T-helper 2 cell treated with Interferon-gamma antibody and Interleukin-4, amounts not matched to agents 5 μg/mL and 100 μg/mL, for 36 hours (primary cell): ENCODE measurements around the gene CRIM1.

Experiments used
- DNase-seq: peaks from one replicate; pipeline ENCODE4 v3.0.0; 2021; ENCODE audit warnings: low spot score
- H3K27ac Mint-ChIP-seq: one replicate; pipeline ENCODE4 v1.8.0; 2021; ENCODE audit warnings: mild to moderate bottlenecking, mixed read lengths
- H3K27me3 Mint-ChIP-seq: one replicate; pipeline ENCODE4 v1.8.0; 2021; ENCODE audit warnings: low read depth, mixed read lengths
- H3K36me3 Mint-ChIP-seq: one replicate; pipeline ENCODE4 v1.8.0; 2021; ENCODE audit warnings: low read depth, mixed read lengths
- H3K4me1 Mint-ChIP-seq: one replicate; pipeline ENCODE4 v1.8.0; 2021; ENCODE audit warnings: low read depth, mixed read lengths
- H3K4me3 Mint-ChIP-seq: one replicate; pipeline ENCODE4 v1.8.0; 2022; ENCODE audit warnings: mild to moderate bottlenecking, moderate library complexity, mixed read lengths
- H3K9me3 Mint-ChIP-seq: one replicate; pipeline ENCODE4 v1.8.0; 2021; ENCODE audit warnings: mixed read lengths

The CRIM1 gene

GRCh38 chr2:36423619-36424120, 68.1 kb downstream of the CRIM1 start:
- Mint-ChIP-seq H3K27me3 (no peaks in the 10 kb centered on the region), H3K4me3 (no peak overlapping the region), H3K27ac (no peak overlapping the region), H3K9me3 (no peaks in the 10 kb centered on the region), H3K36me3 (no peaks in the 10 kb centered on the region), H3K4me1 (no peaks in the 10 kb centered on the region)
- DNase-seq: no peak

DNA sequence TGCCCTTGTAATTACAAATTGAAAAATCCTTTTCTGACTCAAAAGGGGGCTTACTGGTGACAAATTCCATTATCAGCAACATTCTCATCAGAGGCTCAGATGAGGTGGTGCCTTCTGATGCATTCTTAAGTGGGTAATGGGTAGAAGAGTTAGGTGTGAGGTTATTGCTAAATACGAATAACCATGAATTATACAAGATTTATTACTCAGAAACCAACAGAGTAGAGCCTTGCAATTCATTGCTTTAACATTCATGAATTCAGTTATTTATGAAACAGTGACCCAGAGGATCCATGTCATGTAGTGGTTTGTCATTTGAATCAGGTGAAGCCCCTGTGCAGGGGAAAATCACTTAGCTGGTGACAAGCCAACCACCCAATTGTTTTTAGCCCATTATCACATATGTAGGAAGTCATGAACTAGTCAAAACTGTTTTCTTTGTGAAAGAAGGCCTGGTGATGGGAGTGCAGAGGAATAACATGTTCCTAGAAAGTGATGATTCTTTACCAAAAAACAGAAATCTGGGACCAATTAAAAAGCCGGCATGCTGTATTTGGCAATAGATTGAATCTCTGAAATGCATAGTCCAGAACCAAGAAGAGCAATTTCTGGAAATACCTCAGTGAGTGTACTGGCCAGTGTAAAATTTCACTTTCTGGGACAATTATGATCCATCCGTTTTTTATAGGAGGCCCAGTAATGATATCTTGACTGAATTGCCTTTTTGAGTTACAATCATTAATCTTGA, 70.2 kb downstream of the CRIM1 start:
- Mint-ChIP-seq H3K9me3 (no peaks in the 10 kb centered on the region), H3K4me3 (no peak overlapping the region), H3K4me1 (no peaks in the 10 kb centered on the region), H3K27ac (no peak overlapping the region), H3K36me3 (no peaks in the 10 kb centered on the region), H3K27me3 (no peaks in the 10 kb centered on the region)
- no peak for DNase-seq

GRCh38 chr2:36427790-36428243, 72.2 kb downstream of the CRIM1 start:
- Mint-ChIP-seq H3K27me3 (no peaks in the 10 kb centered on the region), H3K9me3 (no peaks in the 10 kb centered on the region), H3K36me3 (no peaks in the 10 kb centered on the region), H3K4me3 (no peak overlapping the region), H3K27ac (no peak overlapping the region), H3K4me1 (no peaks in the 10 kb centered on the region)
- DNase-seq: no peak

- Mint-ChIP-seq H3K36me3 (no peaks in the 10 kb centered on the region), H3K4me3 (no peak overlapping the region), H3K27me3 (no peaks in the 10 kb centered on the region), H3K4me1 (no peaks in the 10 kb centered on the region), H3K9me3 (no peaks in the 10 kb centered on the region), H3K27ac (no peak overlapping the region)
- no peak for DNase-seq
Measured at GRCh38 chr2:36430549-36430948, 75.0 kb downstream of the CRIM1 start.

GRCh38 chr2:36432479-36432878, 76.9 kb downstream of the CRIM1 start:
- H3K9me3 Mint-ChIP-seq: no peaks in the 10 kb centered on the region
- H3K27ac Mint-ChIP-seq: no peak overlapping the region
- no peaks in the 10 kb centered on the region for H3K36me3 Mint-ChIP-seq
- no peaks in the 10 kb centered on the region for H3K4me1 Mint-ChIP-seq
- no peak for DNase-seq
- H3K27me3 Mint-ChIP-seq: no peaks in the 10 kb centered on the region
- H3K4me3 Mint-ChIP-seq: no peak overlapping the region

- Mint-ChIP-seq H3K27ac (no peak overlapping the region), H3K27me3 (no peaks in the 10 kb centered on the region), H3K9me3 (no peaks in the 10 kb centered on the region), H3K4me1 (no peaks in the 10 kb centered on the region), H3K36me3 (no peaks in the 10 kb centered on the region), H3K4me3 (no peak overlapping the region)
- DNase-seq: no peak
Measured at GRCh38 chr2:36433311-36434217, 78.0 kb downstream of the CRIM1 start.

DNA sequence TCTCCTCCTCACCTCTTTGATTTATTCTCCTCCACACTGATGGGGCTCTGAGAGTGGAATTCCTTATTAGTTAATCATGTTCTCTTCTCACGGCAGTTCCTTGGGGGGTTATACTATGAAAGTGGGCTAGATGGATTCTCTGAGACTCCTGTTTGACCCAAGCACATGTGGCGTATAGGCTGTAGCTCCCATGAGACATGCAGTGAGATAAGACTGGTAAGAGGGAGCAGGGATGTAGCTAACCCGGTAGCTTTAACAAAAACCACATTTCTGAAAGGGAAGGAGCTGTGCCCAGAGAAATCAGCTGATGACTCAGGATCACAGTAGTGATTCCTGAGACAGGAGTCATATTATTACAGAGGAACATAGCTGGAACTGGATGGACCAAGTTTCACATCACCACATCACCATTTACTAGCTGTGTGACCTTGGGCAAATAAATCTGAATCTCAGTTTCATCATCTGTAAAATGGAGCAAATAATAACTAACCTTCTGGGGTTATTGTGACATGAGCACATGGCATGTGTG, 82.9 kb downstream of the CRIM1 start:
- H3K27me3 Mint-ChIP-seq: no peaks in the 10 kb centered on the region
- DNase-seq: no peak

DNA sequence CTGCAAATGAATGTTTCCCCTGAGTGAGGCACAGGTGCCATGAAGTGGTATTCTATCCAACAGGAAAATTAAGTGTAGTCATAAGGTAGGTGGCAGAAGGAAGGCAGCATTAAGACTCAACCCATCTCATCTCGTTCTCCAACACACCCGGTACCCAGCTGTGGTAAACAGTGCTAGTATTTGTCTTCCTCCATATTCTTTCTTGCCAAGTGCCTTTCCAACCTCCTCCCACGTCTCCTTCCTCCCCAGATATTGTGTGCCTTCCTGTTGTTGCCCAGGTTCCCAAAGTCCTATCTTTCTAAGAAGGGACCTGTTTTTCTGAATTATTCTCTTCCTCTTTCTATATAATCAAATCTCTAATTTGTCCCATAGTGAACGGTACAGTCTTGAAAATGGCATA, 83.5 kb downstream of the CRIM1 start:
- Mint-ChIP-seq H3K4me1 (peaks cover 9% of the 10 kb centered on the region), H3K36me3 (no peaks in the 10 kb centered on the region), H3K4me3 (no peak overlapping the region), H3K27ac (no peak overlapping the region), H3K9me3 (no peaks in the 10 kb centered on the region), H3K27me3 (no peaks in the 10 kb centered on the region)
- DNase-seq: no peak

More for the DNA sequence above, 82.9 kb downstream of the CRIM1 start:
- Mint-ChIP-seq H3K9me3 (no peaks in the 10 kb centered on the region), H3K27ac (no peak overlapping the region), H3K4me3 (no peak overlapping the region), H3K36me3 (no peaks in the 10 kb centered on the region), H3K4me1 (peaks cover 9% of the 10 kb centered on the region)

DNA sequence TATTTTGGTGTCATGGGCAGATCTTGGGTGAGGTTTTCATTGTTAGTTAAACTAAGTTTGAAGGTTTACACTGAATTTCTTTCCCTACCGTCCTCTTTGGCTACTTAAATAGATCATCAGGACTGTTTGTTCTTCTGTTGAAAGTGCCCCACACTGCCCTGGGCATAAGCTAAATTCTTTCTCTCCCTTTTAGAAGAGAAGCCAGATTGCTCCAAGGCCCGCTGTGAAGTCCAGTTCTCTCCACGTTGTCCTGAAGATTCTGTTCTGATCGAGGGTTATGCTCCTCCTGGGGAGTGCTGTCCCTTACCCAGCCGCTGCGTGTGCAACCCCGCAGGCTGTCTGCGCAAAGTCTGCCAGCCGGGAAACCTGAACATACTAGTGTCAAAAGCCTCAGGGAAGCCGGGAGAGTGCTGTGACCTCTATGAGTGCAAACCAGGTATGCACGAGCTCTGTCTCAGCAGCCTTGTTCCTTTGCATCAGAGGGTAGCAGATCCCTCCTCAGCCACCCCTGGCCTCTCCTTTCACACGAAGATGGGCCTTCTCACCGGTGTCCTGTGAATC, 85.6 kb downstream of the CRIM1 start:
- Mint-ChIP-seq H3K4me3 (no peak overlapping the region), H3K36me3 (no peaks in the 10 kb centered on the region), H3K27me3 (peaks cover 4% of the 10 kb centered on the region), H3K9me3 (no peaks in the 10 kb centered on the region), H3K4me1 (peaks cover 9% of the 10 kb centered on the region), H3K27ac (no peak overlapping the region)
- DNase-seq: no peak

DNA sequence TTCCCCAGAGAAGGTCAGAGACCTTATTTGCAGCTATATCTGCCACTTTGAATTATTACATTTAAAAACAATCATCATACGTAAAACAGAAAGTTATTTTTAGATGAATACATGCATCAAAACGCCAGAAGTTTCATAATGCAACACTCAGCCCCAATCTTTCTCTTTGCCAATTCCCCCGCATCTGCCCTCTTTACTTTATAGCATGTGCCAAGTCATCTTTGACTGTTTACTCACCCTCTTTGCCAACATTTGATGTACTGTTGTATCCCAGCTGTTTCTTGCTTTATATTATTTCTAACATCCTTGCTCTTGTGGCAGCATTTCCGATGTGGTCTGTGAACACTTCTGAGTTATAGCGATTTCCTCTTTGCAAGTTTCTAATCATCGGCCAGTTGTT, 86.2 kb downstream of the CRIM1 start:
- Mint-ChIP-seq H3K36me3 (no peaks in the 10 kb centered on the region), H3K4me1 (peaks cover 9% of the 10 kb centered on the region), H3K27me3 (peaks cover 4% of the 10 kb centered on the region), H3K27ac (no peak overlapping the region), H3K9me3 (no peaks in the 10 kb centered on the region), H3K4me3 (peak overlapping the region; percentile 31)
- DNase-seq: no peak

DNA sequence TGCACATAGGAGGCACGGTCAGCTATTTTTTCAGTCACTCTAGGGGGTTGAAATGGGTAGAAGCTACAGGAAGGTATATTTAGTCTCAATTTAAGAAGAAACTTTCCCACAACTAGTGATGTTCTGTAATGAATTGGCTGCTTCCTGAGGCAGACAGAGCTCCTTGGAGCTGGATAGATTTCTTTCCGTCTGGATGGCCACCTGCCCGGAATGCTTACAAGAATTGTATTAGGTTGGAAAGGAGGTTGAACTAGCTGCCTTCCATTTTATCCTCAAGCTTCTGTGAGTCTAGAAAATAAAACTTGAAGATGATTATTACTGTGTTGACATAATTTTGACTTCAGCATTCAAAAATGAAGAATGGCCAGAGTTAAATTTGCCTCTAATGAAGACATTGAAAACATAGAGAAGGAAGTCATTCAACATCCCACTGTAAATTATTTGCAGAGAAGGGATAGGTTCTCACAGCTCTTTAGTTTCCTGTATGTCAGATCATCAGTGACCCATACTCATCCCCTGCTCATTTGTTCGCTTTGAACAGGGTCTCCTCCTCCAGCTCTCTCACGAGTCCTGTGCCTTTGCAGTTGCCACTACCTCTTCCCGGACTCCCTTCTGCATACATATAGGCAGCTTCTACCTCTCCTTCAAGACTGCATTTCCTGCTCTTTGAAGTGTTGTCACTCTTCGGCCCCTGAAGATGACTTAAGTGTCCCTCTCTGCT, 88.8 kb downstream of the CRIM1 start:
- H3K36me3 Mint-ChIP-seq: no peaks in the 10 kb centered on the region

DNA sequence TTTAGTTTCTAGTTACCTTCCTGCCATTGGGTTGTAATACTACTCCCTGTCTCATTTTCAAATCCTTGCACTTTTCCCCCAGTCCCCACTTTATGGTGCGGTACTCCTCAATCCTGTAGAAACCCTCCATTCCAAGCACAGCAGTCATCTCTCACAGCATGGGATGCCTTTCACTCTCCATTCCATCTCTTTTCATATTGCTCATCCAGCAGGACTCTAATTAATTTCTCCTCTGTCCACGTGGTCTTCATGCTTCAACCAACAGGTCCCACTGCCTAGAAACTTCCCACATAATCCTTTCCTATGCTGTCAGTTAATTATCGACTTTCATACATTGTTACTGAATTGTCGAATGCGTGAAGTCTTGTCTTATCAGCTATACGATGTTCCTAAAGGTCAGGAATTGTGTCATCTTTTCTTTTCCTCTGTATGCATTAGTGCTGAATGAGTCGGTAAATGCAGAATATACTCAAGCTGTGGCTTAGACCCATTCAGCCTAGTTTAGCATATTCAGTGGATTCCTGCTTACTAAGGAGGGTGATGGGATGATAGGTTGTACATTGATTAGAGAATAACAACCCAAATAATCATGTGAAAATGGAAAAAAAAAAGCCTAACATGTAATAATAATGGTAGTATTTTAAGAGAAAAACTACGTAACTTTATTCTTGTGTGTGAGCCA, 89.7 kb downstream of the CRIM1 start:
- Mint-ChIP-seq H3K27ac (no peak overlapping the region), H3K9me3 (no peaks in the 10 kb centered on the region), H3K36me3 (no peaks in the 10 kb centered on the region), H3K27me3 (peaks cover 4% of the 10 kb centered on the region), H3K4me3 (no peak overlapping the region), H3K4me1 (peaks cover 9% of the 10 kb centered on the region)
- DNase-seq: no peak

More for the DNA sequence above, 88.8 kb downstream of the CRIM1 start:
- no peak for DNase-seq
- H3K4me1 Mint-ChIP-seq: peaks cover 9% of the 10 kb centered on the region
- no peak overlapping the region for H3K4me3 Mint-ChIP-seq
- H3K27ac Mint-ChIP-seq: no peak overlapping the region
- peaks cover 4% of the 10 kb centered on the region for H3K27me3 Mint-ChIP-seq
- H3K9me3 Mint-ChIP-seq: no peaks in the 10 kb centered on the region

- Mint-ChIP-seq H3K4me1 (peaks cover 9% of the 10 kb centered on the region), H3K27ac (no peak overlapping the region), H3K36me3 (no peaks in the 10 kb centered on the region), H3K27me3 (peaks cover 4% of the 10 kb centered on the region), H3K4me3 (no peak overlapping the region), H3K9me3 (no peaks in the 10 kb centered on the region)
- no peak for DNase-seq
Measured at GRCh38 chr2:36446294-36446693, 90.7 kb downstream of the CRIM1 start.
